RPMI7951 (cell line): Measurements from ENCODE around the gene SLC34A3. TPM values are rescaled to one million over a fixed set of nuclear protein-coding genes. Genes with fewer than 3 reads are reported as not detected.
A peak's percentile ranks its signal among the peaks of the same experiment; 100 is the strongest.

Experiments used
- DNase-seq: peaks from one replicate; pipeline ENCODE4 v3.0.0-alpha.2; 2012; ENCODE audit warnings: low read depth
- total RNA-seq: library from RNA; depleted of rRNA; stranded (reverse); fragments of >200 nt; shearing (Covaris generic); gene quantifications from 2 replicates; pipeline ENCODE4 v1.2.3, GENCODE V29; 2014

The SLC34A3 gene
- total RNA-seq, 1 experiment from 2014 or later: not detected

DNA sequence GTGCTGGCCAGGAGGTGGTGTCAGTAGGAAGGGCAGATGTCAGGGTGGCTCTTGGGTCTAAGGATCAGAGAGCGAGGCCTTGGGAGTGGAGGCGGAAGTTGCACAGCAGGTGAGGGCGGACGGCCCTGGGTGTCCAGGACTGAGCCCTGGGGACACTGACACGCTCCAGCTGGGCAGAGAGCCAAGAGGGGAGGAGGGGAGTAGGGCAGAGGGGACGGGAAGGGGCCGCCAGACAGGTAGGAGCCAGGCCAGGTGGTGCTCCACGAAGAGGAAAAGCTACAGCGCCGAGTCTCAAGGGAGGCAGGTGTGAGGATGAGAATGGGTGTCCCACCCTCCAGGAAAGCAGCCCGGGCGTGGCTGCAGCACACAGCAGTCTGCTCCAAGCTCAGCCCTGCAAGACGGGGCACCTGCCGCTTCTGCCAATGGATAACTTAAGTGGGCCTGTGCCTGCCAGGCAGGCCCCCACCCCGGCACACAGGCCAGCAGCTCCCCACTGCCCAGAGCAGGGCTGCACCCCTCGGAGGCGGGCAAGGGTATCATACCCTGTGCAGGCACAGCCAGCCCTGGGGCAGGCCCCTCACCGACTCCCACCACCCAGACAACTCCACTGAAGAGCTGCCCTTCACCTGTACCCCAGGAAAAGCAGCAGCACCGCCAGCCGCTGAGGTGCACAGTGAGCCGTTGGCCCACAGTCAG lies 35.0 kb upstream of the SLC34A3 start:
- no peak for DNase-seq

DNA sequence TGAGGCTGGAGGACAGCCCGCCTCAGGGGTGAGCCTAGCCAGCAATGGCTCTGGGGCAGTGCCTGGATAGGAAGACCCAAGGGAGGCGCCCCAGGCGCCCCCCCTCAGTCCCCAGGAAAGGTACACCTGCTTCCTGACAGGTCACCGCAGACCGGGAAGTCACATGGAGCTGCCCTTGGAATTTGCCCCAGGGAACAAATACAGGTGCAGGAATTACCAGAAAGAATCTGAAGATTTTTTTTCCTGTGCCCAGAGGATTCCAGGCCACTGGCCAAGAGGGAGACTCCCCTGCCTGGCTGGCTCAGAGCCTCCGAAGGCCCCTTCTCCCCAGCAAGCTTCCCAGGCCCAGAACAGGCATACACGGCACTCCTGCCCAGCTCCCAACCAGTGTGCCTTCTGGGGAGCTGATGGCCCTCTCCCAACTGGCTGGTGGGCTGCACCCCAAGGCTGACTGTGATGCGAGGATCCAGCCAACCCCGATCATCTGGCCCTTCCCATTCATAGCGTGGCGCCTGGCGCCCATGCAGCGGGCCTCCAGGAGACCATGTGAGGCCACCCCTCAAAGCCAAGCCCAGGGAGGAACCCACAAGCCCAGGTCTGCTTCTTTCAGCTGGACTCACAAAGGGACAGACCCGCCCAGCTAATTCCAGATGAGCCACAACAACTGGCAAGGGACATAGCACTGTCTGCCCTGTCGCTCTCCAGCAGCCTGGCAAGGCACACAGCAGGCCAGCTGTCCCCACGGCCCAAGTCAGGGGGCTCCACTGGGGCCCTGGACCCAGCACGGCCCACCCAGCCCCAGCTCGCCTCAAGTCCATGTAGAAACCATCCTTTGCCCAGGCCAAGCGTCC lies 32.4 kb upstream of the SLC34A3 start:
- no peak for DNase-seq

- no peak for DNase-seq
These were observed 31.8 kb upstream of the SLC34A3 start for GRCh38 chr9:137198902-137199283.

GRCh38 chr9:137199411-137200121 lies 31.1 kb upstream of the SLC34A3 start:
- no peak for DNase-seq

- DNase-seq: peak; percentile 98
These were observed 30.1 kb upstream of the SLC34A3 start, which contains the start of gene TPRN for GRCh38 chr9:137200311-137201204. Gene TPRN, minus strand, starts transcription at chr9:137200741. Its CDS starts 30 bp downstream, at chr9:137200711.

GRCh38 chr9:137201205-137201868 lies 29.4 kb upstream of the SLC34A3 start:
- no peak for DNase-seq

DNA sequence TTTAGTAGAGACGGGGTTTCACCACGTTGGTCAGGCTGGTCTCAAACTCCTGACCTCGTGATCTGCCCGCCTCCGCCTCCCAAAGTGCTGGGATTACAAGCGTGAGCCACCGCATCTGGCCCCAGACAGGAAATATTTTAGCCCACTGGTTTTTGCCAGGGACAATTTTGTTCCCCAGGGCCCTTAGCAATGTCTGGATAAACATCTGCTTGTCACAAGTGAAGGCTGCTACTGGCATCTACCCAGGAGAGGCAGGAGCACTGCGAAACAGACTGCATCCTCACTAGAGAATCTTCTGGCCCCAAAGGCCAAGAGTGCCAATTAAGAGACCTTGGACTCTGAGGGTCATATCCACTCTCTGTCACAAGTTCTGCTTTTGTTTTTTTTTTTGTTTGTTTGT lies 27.7 kb upstream of the SLC34A3 start:
- no peak for DNase-seq

- no peak for DNase-seq
These were observed 26.0 kb upstream of the SLC34A3 start for GRCh38 chr9:137204731-137205125.

DNA sequence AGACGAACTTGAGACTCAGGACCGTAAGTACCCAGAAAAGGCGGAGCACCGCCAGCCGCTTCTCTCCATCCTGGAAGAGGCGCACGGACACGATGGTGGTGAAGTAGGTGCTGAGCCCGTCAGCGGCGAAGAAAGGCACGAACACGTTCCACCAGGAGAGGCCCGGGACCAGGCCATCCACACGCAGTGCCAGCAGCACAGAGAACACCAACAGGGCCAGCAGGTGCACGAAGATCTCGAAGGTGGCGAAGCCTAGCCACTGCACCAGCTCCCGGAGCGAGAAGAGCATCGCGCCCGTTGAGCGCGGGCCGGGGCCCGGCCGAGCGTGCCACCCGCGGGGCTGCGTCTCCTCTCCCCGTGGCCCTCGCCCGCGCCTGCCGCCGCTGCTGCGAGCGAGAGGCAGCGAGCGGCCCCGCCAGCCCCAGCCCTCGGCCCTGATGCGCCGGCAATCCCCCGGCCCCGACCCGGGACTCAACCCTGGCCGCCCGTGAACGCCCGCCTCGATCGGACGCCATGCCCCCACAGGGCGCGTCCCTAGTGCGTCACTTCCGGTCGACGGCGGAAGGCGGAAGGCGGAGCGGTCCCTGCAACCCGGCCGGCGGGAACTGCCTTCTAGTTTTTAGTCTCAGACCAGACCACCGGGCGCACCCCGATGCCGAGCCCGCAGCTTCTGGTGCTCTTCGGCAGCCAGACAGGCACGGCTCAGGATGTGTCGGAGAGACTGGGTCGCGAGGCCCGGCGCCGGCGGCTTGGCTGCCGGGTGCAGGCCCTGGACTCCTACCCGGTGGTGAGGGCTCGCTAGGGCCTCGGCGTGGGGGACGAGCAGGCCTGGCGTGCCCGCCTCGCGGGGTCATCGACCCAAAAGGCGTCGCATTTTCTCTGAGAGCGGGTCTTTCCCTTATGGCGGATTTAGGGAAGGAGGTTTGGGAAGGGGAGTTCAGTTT lies 25.3 kb upstream of the SLC34A3 start, which contains the start of the genes NDOR1 and TMEM203:
Gene NDOR1 (plus strand): TSS at position 575 of the 944 bp plus-strand sequence. CDS start 78 bp downstream, at position 653.
Gene TMEM203 (minus strand): TSS at position 523 of the 944 bp plus-strand sequence. CDS start 234 bp downstream, at position 289.
- peak; percentile 78 for DNase-seq

- no peak for DNase-seq
These were observed 24.1 kb upstream of the SLC34A3 start for GRCh38 chr9:137206602-137207001.

DNA sequence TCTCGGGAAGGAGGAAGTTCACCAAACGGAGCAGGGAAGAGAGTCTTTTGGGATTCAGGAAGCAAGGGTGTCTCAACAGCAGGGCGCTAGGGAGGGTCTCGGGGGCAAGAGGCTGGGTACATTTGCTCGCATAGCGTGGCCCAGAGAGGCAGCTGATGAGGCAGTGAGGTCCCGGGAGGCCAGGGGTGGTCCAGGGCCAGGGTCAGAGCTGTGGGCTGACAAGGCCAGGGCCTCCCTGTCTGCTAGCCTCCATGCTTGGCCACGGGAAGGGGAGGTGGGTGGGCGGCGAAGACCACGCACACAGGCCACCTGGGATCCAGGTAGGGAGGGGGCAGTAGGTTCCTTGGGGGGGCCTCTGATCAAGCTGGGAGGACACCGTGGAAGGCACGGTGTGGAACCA lies 19.2 kb upstream of the SLC34A3 start:
- no peak for DNase-seq

DNA sequence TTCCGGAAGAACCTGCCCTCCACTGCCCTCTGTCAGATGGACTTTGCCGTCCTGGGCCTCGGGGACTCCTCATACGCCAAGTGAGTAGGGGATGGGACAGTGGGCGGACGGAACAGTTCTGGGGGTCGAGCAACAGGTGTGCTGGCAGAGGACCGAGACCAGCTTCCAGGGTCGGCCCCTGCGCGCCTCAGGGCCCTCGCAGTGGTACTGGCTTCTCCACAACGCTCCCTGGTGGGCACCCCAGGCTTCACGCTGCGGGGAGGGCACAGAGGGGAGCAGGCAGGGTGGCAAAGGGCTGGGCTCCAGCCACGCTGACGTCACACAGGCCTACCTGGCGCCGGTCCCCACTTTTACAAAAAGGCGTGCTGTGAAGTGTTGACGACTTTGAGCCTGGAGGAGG lies 18.2 kb upstream of the SLC34A3 start:
- DNase-seq: no peak

- no peak for DNase-seq
These were observed 17.3 kb upstream of the SLC34A3 start for GRCh38 chr9:137213160-137214060.

DNA sequence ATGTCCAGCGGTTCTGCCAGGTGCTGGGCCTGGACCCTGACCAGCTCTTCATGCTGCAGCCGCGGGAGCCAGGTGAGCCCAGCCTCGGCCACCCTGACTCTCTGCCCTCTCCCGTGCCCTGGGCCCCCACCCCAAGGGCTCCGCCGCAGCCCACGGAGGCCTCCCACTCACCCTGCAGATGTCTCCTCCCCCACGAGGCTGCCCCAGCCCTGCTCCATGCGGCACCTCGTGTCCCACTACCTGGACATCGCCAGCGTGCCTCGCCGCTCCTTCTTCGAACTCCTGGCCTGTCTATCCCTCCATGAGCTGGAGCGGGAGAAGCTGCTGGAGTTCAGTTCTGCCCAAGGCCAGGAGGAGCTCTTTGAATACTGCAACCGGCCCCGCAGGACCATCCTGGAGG lies 16.1 kb upstream of the SLC34A3 start:
- DNase-seq: no peak

DNA sequence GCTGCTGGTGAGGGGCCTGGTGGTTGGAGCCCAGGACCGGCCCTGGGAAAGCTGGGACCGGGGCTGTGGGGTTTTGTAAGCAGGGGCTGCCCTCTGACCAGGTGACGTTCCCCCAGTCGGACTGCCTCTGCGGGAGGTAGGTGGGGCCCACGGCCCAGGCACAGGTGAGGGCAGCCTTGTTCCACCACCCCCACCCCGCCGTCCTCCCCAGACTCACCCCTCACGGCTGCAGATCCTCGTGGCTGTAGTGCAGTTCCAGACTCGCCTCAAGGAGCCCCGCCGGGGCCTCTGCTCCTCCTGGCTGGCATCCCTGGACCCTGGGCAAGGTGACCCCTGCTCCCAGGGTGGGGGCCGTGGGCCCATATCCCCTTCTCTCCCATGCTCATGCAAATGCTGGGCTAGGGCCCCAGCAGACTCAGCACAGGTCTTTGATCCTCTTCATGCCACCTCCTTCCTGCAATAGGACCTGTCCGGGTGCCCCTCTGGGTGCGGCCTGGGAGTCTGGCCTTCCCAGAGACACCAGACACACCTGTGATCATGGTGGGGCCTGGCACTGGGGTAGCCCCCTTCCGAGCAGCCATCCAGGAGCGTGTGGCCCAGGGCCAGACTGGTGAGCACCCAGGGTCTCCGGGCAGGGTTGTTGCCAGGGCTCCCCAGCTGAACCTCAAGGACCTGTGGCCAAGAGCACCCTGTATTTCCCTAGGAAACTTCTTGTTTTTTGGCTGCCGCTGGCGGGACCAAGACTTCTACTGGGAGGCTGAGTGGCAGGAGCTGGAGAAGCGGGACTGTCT lies 15.3 kb upstream of the SLC34A3 start:
- no peak for DNase-seq

DNA sequence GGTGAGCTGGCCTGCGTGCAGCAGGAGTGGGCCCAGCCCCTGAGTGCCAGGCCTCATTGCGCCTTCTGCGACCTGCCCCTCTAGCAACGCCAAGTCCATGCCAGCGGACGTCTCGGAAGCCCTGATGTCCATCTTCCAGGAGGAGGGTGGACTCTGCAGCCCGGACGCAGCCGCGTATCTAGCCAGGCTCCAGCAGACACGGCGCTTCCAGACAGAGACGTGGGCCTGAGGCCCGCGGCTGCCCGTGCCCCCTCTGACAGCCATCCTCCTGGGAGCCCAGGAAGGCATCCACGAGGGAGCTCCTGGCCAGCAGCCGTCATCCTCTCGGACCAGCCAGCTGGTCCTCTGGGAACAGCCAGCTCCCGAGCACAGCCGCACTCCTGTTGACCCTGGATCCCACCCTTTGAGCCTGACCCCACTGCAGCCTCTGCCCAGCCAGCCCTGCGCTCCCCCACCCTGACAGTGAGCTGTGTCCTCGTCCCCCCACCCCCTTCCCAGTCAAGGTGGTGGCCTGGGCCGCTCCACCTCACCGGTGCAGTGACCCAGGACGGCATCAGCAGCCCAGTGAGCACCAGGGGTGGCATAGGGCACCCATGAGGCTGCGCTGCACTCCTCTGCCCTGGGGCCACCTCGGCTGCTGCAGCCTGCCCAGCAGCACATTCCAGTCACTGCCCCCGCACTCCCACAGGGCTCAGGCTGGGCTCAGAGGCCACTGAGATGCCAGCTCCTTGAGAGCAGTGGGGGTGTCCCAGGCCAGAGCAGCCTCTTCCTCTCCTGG lies 14.3 kb upstream of the SLC34A3 start:
- DNase-seq: no peak
